DMS53 (cell line): Measurements from ENCODE around the gene GPR119.
"Not testable (repeated sequence)": the region's sequence is repeated elsewhere in the genome, so short reads cannot be mapped to it uniquely, and the experiment has no call there.

Source experiments
- DNase-seq: peaks from one replicate; lab custom pipeline; 2025; lab: John Stamatoyannopoulos, UW

The GPR119 gene

GRCh38 chrX:130339408-130340222 is 45.9 kb downstream of the GPR119 start, which contains the start of gene SLC25A14:
Gene SLC25A14 (plus strand): TSS chrX:130339919. CDS start chrX:130340279, 360 bp downstream.
- DNase-seq: peak; percentile 91

DNA sequence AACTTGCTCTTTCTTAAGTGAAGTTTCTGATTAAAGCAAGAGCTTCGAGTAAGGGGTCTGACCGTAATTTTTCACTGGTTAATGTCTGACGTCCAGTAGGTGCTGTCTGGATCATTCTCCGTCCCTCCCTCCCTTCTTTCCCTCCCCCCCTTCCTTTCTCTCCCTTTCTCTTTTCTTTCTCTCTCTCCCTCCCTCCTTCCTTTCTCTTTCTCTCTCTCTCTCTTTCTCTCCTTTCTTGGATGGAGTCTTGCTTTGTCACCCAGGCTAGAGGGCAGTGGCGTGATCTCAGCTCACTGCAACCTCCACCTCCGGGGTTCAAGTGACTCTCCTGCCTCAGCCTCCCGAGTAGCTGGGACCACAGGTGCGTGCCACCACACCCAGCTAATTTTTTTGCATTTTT is 46.6 kb downstream of the GPR119 start:
- DNase-seq: not testable (repeated sequence)

- DNase-seq: no peak
Observed at GRCh38 chrX:130336531-130336930, 48.9 kb downstream of the GPR119 start.
